ENCODE measurements around the gene SOX6.

The SOX6 gene

GRCh38 chr11:15965562-15966250 lies 390.6 kb downstream of the SOX6 start:
- Histone ChIP-seq H3K4me1 (ENCODE audit: control insufficient read depth, insufficient read depth, low read length) (peaks cover 16% of the 10 kb centered on the region), H3K9me3 (ENCODE audit: control insufficient read depth, insufficient read depth, low read depth, low read length) (no peaks in the 10 kb centered on the region), H3K4me3 (ENCODE audit: low read depth, low read length) (no peak overlapping the region), H3K9ac (ENCODE audit: low read length) (no peak overlapping the region), H3K36me3 (ENCODE audit: control insufficient read depth, insufficient read depth, low read length) (no peaks in the 10 kb centered on the region), H3K27ac (ENCODE audit: low read depth, low read length) (no peak overlapping the region), H3K27me3 (ENCODE audit: control insufficient read depth, insufficient read depth, low read length) (no peaks in the 10 kb centered on the region)

GRCh38 chr11:15963266-15963665 lies 393.1 kb downstream of the SOX6 start:
- H3K4me3 ChIP-seq (ENCODE audit: low read depth, low read length), result no peak overlapping the region
- no peaks in the 10 kb centered on the region for H3K9me3 ChIP-seq (ENCODE audit: control insufficient read depth, insufficient read depth, low read depth, low read length)
- H3K27ac ChIP-seq (ENCODE audit: low read depth, low read length), result no peak overlapping the region
- H3K4me1 ChIP-seq (ENCODE audit: control insufficient read depth, insufficient read depth, low read length), result peaks cover 3% of the 10 kb centered on the region; the same call in 1 of the 2 replicates
- H3K9ac ChIP-seq (ENCODE audit: low read length), result no peak overlapping the region
- no peaks in the 10 kb centered on the region for H3K36me3 ChIP-seq (ENCODE audit: control insufficient read depth, insufficient read depth, low read length)
- no peaks in the 10 kb centered on the region for H3K27me3 ChIP-seq (ENCODE audit: control insufficient read depth, insufficient read depth, low read length)

GRCh38 chr11:15958910-15959309 lies 397.4 kb downstream of the SOX6 start:
- no peaks in the 10 kb centered on the region for H3K9me3 ChIP-seq (ENCODE audit: control insufficient read depth, insufficient read depth, low read depth, low read length)
- no peak overlapping the region for H3K4me3 ChIP-seq (ENCODE audit: low read depth, low read length)
- H3K36me3 ChIP-seq (ENCODE audit: control insufficient read depth, insufficient read depth, low read length), result no peaks in the 10 kb centered on the region
- no peak overlapping the region for H3K27ac ChIP-seq (ENCODE audit: low read depth, low read length)
- no peaks in the 10 kb centered on the region for H3K27me3 ChIP-seq (ENCODE audit: control insufficient read depth, insufficient read depth, low read length)
- H3K9ac ChIP-seq (ENCODE audit: low read length), result no peak overlapping the region
- H3K4me1 ChIP-seq (ENCODE audit: control insufficient read depth, insufficient read depth, low read length), result no peaks in the 10 kb centered on the region

GRCh38 chr11:15957234-15957633 lies 399.1 kb downstream of the SOX6 start:
- H3K36me3 ChIP-seq (ENCODE audit: control insufficient read depth, insufficient read depth, low read length), result no peaks in the 10 kb centered on the region
- no peak overlapping the region for H3K27ac ChIP-seq (ENCODE audit: low read depth, low read length)

GRCh38 chr11:15956302-15956701 lies 400.0 kb downstream of the SOX6 start:
- Histone ChIP-seq H3K36me3 (ENCODE audit: control insufficient read depth, insufficient read depth, low read length) (no peaks in the 10 kb centered on the region), H3K27ac (ENCODE audit: low read depth, low read length) (no peak overlapping the region), H3K9ac (ENCODE audit: low read length) (no peak overlapping the region), H3K4me1 (ENCODE audit: control insufficient read depth, insufficient read depth, low read length) (no peaks in the 10 kb centered on the region), H3K4me3 (ENCODE audit: low read depth, low read length) (no peak overlapping the region), H3K9me3 (ENCODE audit: control insufficient read depth, insufficient read depth, low read depth, low read length) (no peaks in the 10 kb centered on the region), H3K27me3 (ENCODE audit: control insufficient read depth, insufficient read depth, low read length) (no peaks in the 10 kb centered on the region)

More at GRCh38 chr11:15957234-15957633, 399.1 kb downstream of the SOX6 start:
- Histone ChIP-seq H3K9ac (ENCODE audit: low read length) (no peak overlapping the region), H3K4me1 (ENCODE audit: control insufficient read depth, insufficient read depth, low read length) (no peaks in the 10 kb centered on the region), H3K27me3 (ENCODE audit: control insufficient read depth, insufficient read depth, low read length) (no peaks in the 10 kb centered on the region), H3K9me3 (ENCODE audit: control insufficient read depth, insufficient read depth, low read depth, low read length) (no peaks in the 10 kb centered on the region), H3K4me3 (ENCODE audit: low read depth, low read length) (no peak overlapping the region)

GRCh38 chr11:15955595-15955994 lies 400.8 kb downstream of the SOX6 start:
- H3K27ac ChIP-seq (ENCODE audit: low read depth, low read length), result no peak overlapping the region
- no peaks in the 10 kb centered on the region for H3K36me3 ChIP-seq (ENCODE audit: control insufficient read depth, insufficient read depth, low read length)
- no peaks in the 10 kb centered on the region for H3K4me1 ChIP-seq (ENCODE audit: control insufficient read depth, insufficient read depth, low read length)
- H3K9ac ChIP-seq (ENCODE audit: low read length), result no peak overlapping the region
- no peaks in the 10 kb centered on the region for H3K27me3 ChIP-seq (ENCODE audit: control insufficient read depth, insufficient read depth, low read length)
- no peaks in the 10 kb centered on the region for H3K9me3 ChIP-seq (ENCODE audit: control insufficient read depth, insufficient read depth, low read depth, low read length)
- no peak overlapping the region for H3K4me3 ChIP-seq (ENCODE audit: low read depth, low read length)

GRCh38 chr11:15947681-15948648 lies 408.4 kb downstream of the SOX6 start:
- H3K36me3 ChIP-seq (ENCODE audit: control insufficient read depth, insufficient read depth, low read length), result no peaks in the 10 kb centered on the region
- H3K9me3 ChIP-seq (ENCODE audit: control insufficient read depth, insufficient read depth, low read depth, low read length), result peaks cover 5% of the 10 kb centered on the region; the same call in 1 of the 2 replicates
- H3K27me3 ChIP-seq (ENCODE audit: control insufficient read depth, insufficient read depth, low read length), result peaks cover 4% of the 10 kb centered on the region; the same call in 1 of the 2 replicates
- no peak overlapping the region for H3K9ac ChIP-seq (ENCODE audit: low read length)
- no peak overlapping the region for H3K4me3 ChIP-seq (ENCODE audit: low read depth, low read length)
- no peaks in the 10 kb centered on the region for H3K4me1 ChIP-seq (ENCODE audit: control insufficient read depth, insufficient read depth, low read length)
- no peak overlapping the region for H3K27ac ChIP-seq (ENCODE audit: low read depth, low read length)

- H3K27ac ChIP-seq (ENCODE audit: low read depth, low read length), result no peak overlapping the region
- no peak overlapping the region for H3K9ac ChIP-seq (ENCODE audit: low read length)
- no peaks in the 10 kb centered on the region for H3K36me3 ChIP-seq (ENCODE audit: control insufficient read depth, insufficient read depth, low read length)
- H3K9me3 ChIP-seq (ENCODE audit: control insufficient read depth, insufficient read depth, low read depth, low read length), result peaks cover 5% of the 10 kb centered on the region; the same call in 1 of the 2 replicates
- H3K27me3 ChIP-seq (ENCODE audit: control insufficient read depth, insufficient read depth, low read length), result peaks cover 24% of the 10 kb centered on the region
- no peak overlapping the region for H3K4me3 ChIP-seq (ENCODE audit: low read depth, low read length)
- H3K4me1 ChIP-seq (ENCODE audit: control insufficient read depth, insufficient read depth, low read length), result no peaks in the 10 kb centered on the region
Measured at GRCh38 chr11:15945726-15946125, 410.6 kb downstream of the SOX6 start.

GRCh38 chr11:15944460-15944859 lies 411.9 kb downstream of the SOX6 start:
- Histone ChIP-seq H3K4me3 (ENCODE audit: low read depth, low read length) (no peak overlapping the region), H3K9ac (ENCODE audit: low read length) (no peak overlapping the region), H3K9me3 (ENCODE audit: control insufficient read depth, insufficient read depth, low read depth, low read length) (peaks cover 5% of the 10 kb centered on the region; the same call in 1 of the 2 replicates), H3K27me3 (ENCODE audit: control insufficient read depth, insufficient read depth, low read length) (peaks cover 27% of the 10 kb centered on the region), H3K4me1 (ENCODE audit: control insufficient read depth, insufficient read depth, low read length) (no peaks in the 10 kb centered on the region), H3K27ac (ENCODE audit: low read depth, low read length) (no peak overlapping the region), H3K36me3 (ENCODE audit: control insufficient read depth, insufficient read depth, low read length) (no peaks in the 10 kb centered on the region)

GRCh38 chr11:15943418-15944197 lies 412.7 kb downstream of the SOX6 start:
- H3K4me3 ChIP-seq (ENCODE audit: low read depth, low read length), result no peak overlapping the region
- peaks cover 27% of the 10 kb centered on the region for H3K27me3 ChIP-seq (ENCODE audit: control insufficient read depth, insufficient read depth, low read length)
- H3K9me3 ChIP-seq (ENCODE audit: control insufficient read depth, insufficient read depth, low read depth, low read length), result peaks cover 5% of the 10 kb centered on the region; the same call in 1 of the 2 replicates
- no peaks in the 10 kb centered on the region for H3K4me1 ChIP-seq (ENCODE audit: control insufficient read depth, insufficient read depth, low read length)
- H3K9ac ChIP-seq (ENCODE audit: low read length), result no peak overlapping the region
- no peak overlapping the region for H3K27ac ChIP-seq (ENCODE audit: low read depth, low read length)
- no peaks in the 10 kb centered on the region for H3K36me3 ChIP-seq (ENCODE audit: control insufficient read depth, insufficient read depth, low read length)

Measured in HUES6 (cell line).